Endothelial cell of umbilical vein (primary cell): ENCODE results near the gene LNPK. TPM values are rescaled to one million over a fixed set of nuclear protein-coding genes. Genes with fewer than 3 reads are reported as not detected.

Source experiments
- BruUV-seq: library from RNA; stranded (reverse); fragments of 400-500 nt; replicated peaks from 2 replicates; lab custom pipeline; 2021; lab: Mats Ljungman, UMichigan
- CTCF ChIA-PET: fragments of 300-600, 350-600 bp; sonication (Branson Sonifier 250); formaldehyde crosslinking; loops from one replicate; lab custom pipeline; 2021; ENCODE audit warnings: antibody characterized with exemption, inconsistent platforms; lab: Charles Lee
- POLR2A ChIA-PET: fragments of 300-600, 350-600 bp; sonication (Branson Sonifier 250); formaldehyde crosslinking; loops from one replicate; lab custom pipeline; 2021; ENCODE audit warnings: antibody characterized with exemption, inconsistent platforms; lab: Charles Lee
- DNase-seq: peaks from one replicate; pipeline ENCODE4 v3.0.0-alpha.2; 2011; ENCODE audit warnings: low read depth, low spot score
- FAIRE-seq: peaks from 2 replicates; lab custom pipeline; 2011; peaks lifted over from hg19 to GRCh38; lab: Jason Lieb, UNC
- H2AFZ ChIP-seq: 2 replicates; pipeline ENCODE4 v1.6.0; 2012; ENCODE audit warnings: low read depth, low read length, control low read depth, inconsistent platforms
- H3K27ac ChIP-seq: 2 replicates; pipeline ENCODE4 v1.5.1; 2011; ENCODE audit warnings: low read depth, mild to moderate bottlenecking, control low read depth, low read length, moderate library complexity; ENCODE audit not compliant: insufficient read depth
- H3K27me3 ChIP-seq, 2 experiments: 2 replicates each; pipeline versions ENCODE4 v1.6.0 to v1.6.1; 2011; ENCODE audit warnings: low read length in 2 of 2, mixed read lengths in 1 of 2; ENCODE audit not compliant: control insufficient read depth in 2 of 2, insufficient read depth in 2 of 2
- H3K36me3 ChIP-seq, 2 experiments: 2 replicates in 1 of 2; 3 replicates in 1 of 2; pipeline ENCODE4 v1.5.1; 2011; ENCODE audit warnings: low read length in 2 of 2, mild to moderate bottlenecking in 1 of 2, moderate library complexity in 1 of 2; ENCODE audit not compliant: control insufficient read depth in 2 of 2, insufficient read depth in 2 of 2; ENCODE audit errors: extremely low read depth in 1 of 2
- H3K4me1 ChIP-seq: 3 replicates; pipeline ENCODE4 v1.5.1; 2011; ENCODE audit warnings: mild to moderate bottlenecking, low read length; ENCODE audit not compliant: control insufficient read depth, insufficient read depth; ENCODE audit errors: extremely low read depth
- H3K4me2 ChIP-seq: 2 replicates; pipeline ENCODE4 v1.6.1; 2011; ENCODE audit warnings: low read length, control low read depth, mixed read lengths; ENCODE audit not compliant: insufficient read depth
- H3K4me3 ChIP-seq, 3 experiments: fragments of 200-600 bp in 1 of 3; sonication (generic), shearing (Covaris generic) in 1 of 3; replicated peaks in 1 of 3; 2 replicates each; pipeline ENCODE4 v1.5.1; 2011 to 2016; ENCODE audit warnings: control low read depth in 3 of 3, low read length in 3 of 3, mild to moderate bottlenecking in 2 of 3, inconsistent platforms in 1 of 3, low read depth in 1 of 3, moderate library complexity in 1 of 3; ENCODE audit not compliant: insufficient read depth in 1 of 3
- H3K79me2 ChIP-seq: 2 replicates; pipeline ENCODE4 v1.6.0; 2012; ENCODE audit warnings: low read length, inconsistent platforms; ENCODE audit not compliant: control insufficient read depth, insufficient read depth
- H3K9ac ChIP-seq: replicated peaks from 2 replicates; pipeline ENCODE3; 2011; ENCODE audit warnings: low read length, control low read depth; ENCODE audit not compliant: insufficient read depth; ENCODE audit errors: extremely low read depth
- H3K9me1 ChIP-seq: replicated peaks from 3 replicates; pipeline ENCODE4 v1.6.0; 2011; ENCODE audit warnings: mild to moderate bottlenecking, low read length; ENCODE audit not compliant: control insufficient read depth, insufficient read depth; ENCODE audit errors: extremely low read depth
- H3K9me3 ChIP-seq: replicated peaks from 2 replicates; pipeline ENCODE4 v1.5.1; 2012; ENCODE audit warnings: low read length, inconsistent platforms; ENCODE audit not compliant: control insufficient read depth, insufficient read depth
- H4K20me1 ChIP-seq: replicated peaks from 2 replicates; pipeline ENCODE3; 2011; ENCODE audit warnings: mild to moderate bottlenecking, low read length; ENCODE audit not compliant: control insufficient read depth, insufficient read depth; ENCODE audit errors: extremely low read depth
- CTCF ChIP-seq, 2 donors: IDR thresholded peaks; 1 replicate in 1 of 2; 2 replicates in 1 of 2; pipeline ENCODE4 v1.5.1; 2011; ENCODE audit warnings: low read length in 2 of 2, mild to moderate bottlenecking in 2 of 2, moderate library complexity in 2 of 2, control low read depth in 1 of 2, inconsistent platforms in 1 of 2, low read depth in 1 of 2; ENCODE audit not compliant: insufficient read depth in 1 of 2; ENCODE audit errors: extremely low read depth in 1 of 2
- EZH2 ChIP-seq: IDR thresholded peaks from 2 replicates; pipeline ENCODE4 v1.6.1; 2012; ENCODE audit warnings: borderline replicate concordance, low read depth, mild to moderate bottlenecking, moderate library complexity, low read length, inconsistent platforms; ENCODE audit not compliant: severe bottlenecking
- FOS ChIP-seq: IDR thresholded peaks from 2 replicates; pipeline ENCODE4 v1.6.1; 2011; ENCODE audit warnings: mild to moderate bottlenecking, low read length, moderate library complexity, borderline replicate concordance; ENCODE audit not compliant: insufficient read depth
- GATA2 ChIP-seq: IDR thresholded peaks from 2 replicates; pipeline ENCODE4 v1.7.0; 2011; ENCODE audit warnings: low read depth, mild to moderate bottlenecking, moderate library complexity, mixed read lengths, low read length; ENCODE audit not compliant: insufficient read length, insufficient read depth
- JUN ChIP-seq: IDR thresholded peaks from 2 replicates; pipeline ENCODE4 v1.6.1; 2011; ENCODE audit warnings: borderline replicate concordance, low read depth; ENCODE audit not compliant: insufficient read length, insufficient read depth
- MAX ChIP-seq: IDR thresholded peaks from 2 replicates; pipeline ENCODE4 v1.6.1; 2011; ENCODE audit not compliant: insufficient read depth, insufficient read length
- MYC ChIP-seq: IDR thresholded peaks from one replicate; pipeline ENCODE4 v1.6.1; 2011; ENCODE audit warnings: mild to moderate bottlenecking, low read depth, low read length
- POLR2A ChIP-seq: IDR thresholded peaks from 2 replicates; pipeline ENCODE4 v1.6.1; 2012; ENCODE audit warnings: low read depth, mild to moderate bottlenecking, control low read depth, low read length
- POLR2AphosphoS5 ChIP-seq: IDR thresholded peaks from 2 replicates; pipeline ENCODE4 v1.6.1; 2012; ENCODE audit warnings: low read depth, mild to moderate bottlenecking, control low read depth, low read length, moderate library complexity; ENCODE audit not compliant: insufficient read depth
- dilution Hi-C: fragments of 300-500 bp; cut with MboI; formaldehyde crosslinking; loops from one replicate; pipeline ENCODE4 v1.15.0; 2019; ENCODE audit warnings: low sequenced_read_pairs; ENCODE audit not compliant: extremely low pct_ligation_motif_present
- intact Hi-C: fragments of 100-400 bp; cut with micrococcal nuclease; formaldehyde crosslinking; loops from one replicate; pipeline ENCODE4 v1.10.0; 2022
- polyA plus RNA-seq, 4 experiments: library from polyadenylated mRNA; depleted of rRNA in 3 of 4; stranded (reverse) in 3 of 4; unstranded in 1 of 4; fragments of >200 nt; gene quantifications; 2 replicates each; pipeline versions ENCODE4 v1.2.1 to v1.2.3, GENCODE V29; 2011 to 2012; ENCODE audit warnings: missing spikeins in 1 of 4
- total RNA-seq: library from RNA; stranded (reverse); gene quantifications from 2 replicates; pipeline ENCODE4 v1.2.3, GENCODE V29; 2021

LNPK gene
- total and polyA plus RNA-seq, 2 donors (not counting 3 experiments of a cell fraction or from before 2014, with no cell fraction given): 2.4 to 11.2 TPM

GRCh38 chr2:175874291-175874690 lies 127.8 kb downstream of the LNPK start:
- Histone ChIP-seq H3K9ac (no peak overlapping the region), H3K9me3 (no peaks in the 10 kb centered on the region), H4K20me1 (no peaks in the 10 kb centered on the region), H3K36me3 (no peaks in the 10 kb centered on the region), H3K27me3 (peaks cover 0 to 2% of the 10 kb centered on the region in 2 experiments), H3K27ac (no peak overlapping the region), H3K4me3 (no peak overlapping the region), H2AFZ (no peak overlapping the region), H3K9me1 (no peaks in the 10 kb centered on the region), H3K4me2 (no peak overlapping the region), H3K4me1 (no peaks in the 10 kb centered on the region), H3K79me2 (no peaks in the 10 kb centered on the region)
- intact Hi-C loops: no loop called here
- CTCF ChIA-PET: no interaction called here
- BruUV-seq: no TSS peak
- TF ChIP-seq EZH2: no peak
- no peak for TF ChIP-seq MAX
- TF ChIP-seq CTCF (IDR thresholded peaks at IDR 0.05; ENCODE audit: extremely low read depth in 1 of 2, insufficient read depth in 1 of 2, low read depth in 1 of 2, low read length in 2 of 2): no peak
- TF ChIP-seq GATA2: no peak
- no peak for TF ChIP-seq POLR2AphosphoS5
- no peak for TF ChIP-seq JUN
- TF ChIP-seq MYC: no peak
- TF ChIP-seq FOS: no peak
- no peak for TF ChIP-seq POLR2A
- DNase-seq (no peak), FAIRE-seq (no peak)
- POLR2A ChIA-PET: no interaction called here
- dilution Hi-C loops: no loop called here

Other genes starting within 250 kb of the LNPK start
- not detected in 2 replicates for gene EVX2, start 81.7 kb upstream of the LNPK start, total RNA-seq
- not detected in 2 replicates for gene EVX2, start 81.7 kb upstream of the LNPK start, polyA plus RNA-seq
- not detected in 2 replicates for gene HOXD13, start 90.5 kb upstream of the LNPK start, total RNA-seq
- gene HOXD13, start 90.5 kb upstream of the LNPK start, polyA plus RNA-seq: not detected in 2 replicates
- gene HOXD12, start 97.5 kb upstream of the LNPK start, total RNA-seq: not detected in 2 replicates
- not detected in 2 replicates for gene HOXD12, start 97.5 kb upstream of the LNPK start, polyA plus RNA-seq
- gene HOXD11, start 105.0 kb upstream of the LNPK start, total RNA-seq: not detected in 2 replicates
- not detected in 2 replicates for gene HOXD11, start 105.0 kb upstream of the LNPK start, polyA plus RNA-seq
- not detected in 2 replicates for gene HOXD10, start 114.5 kb upstream of the LNPK start, total RNA-seq
- gene HOXD10, start 114.5 kb upstream of the LNPK start, polyA plus RNA-seq: not detected in 2 replicates
- gene HOXD9, start 120.5 kb upstream of the LNPK start, total RNA-seq: 3.5 and 3.9 TPM in 2 replicates
- 1.9 and 2.3 TPM in 2 replicates for gene HOXD9, start 120.5 kb upstream of the LNPK start, polyA plus RNA-seq
- 14.9 and 15.6 TPM in 2 replicates for gene HOXD8, start 127.4 kb upstream of the LNPK start, total RNA-seq
- 6.4 and 7.2 TPM in 2 replicates for gene HOXD8, start 127.4 kb upstream of the LNPK start, polyA plus RNA-seq
- 11.5 and 13.7 TPM in 2 replicates for gene HOXD4, start 149.3 kb upstream of the LNPK start, total RNA-seq
- 7.6 TPM in 2 replicates for gene HOXD4, start 149.3 kb upstream of the LNPK start, polyA plus RNA-seq
- 15.3 and 20.9 TPM in 2 replicates for gene HOXD3, start 155.0 kb upstream of the LNPK start, total RNA-seq
- 2.9 and 3.3 TPM in 2 replicates for gene HOXD3, start 155.0 kb upstream of the LNPK start, polyA plus RNA-seq
- 10.4 and 14.1 TPM in 2 replicates for gene HOXD1, start 186.4 kb upstream of the LNPK start, total RNA-seq
- gene HOXD1, start 186.4 kb upstream of the LNPK start, polyA plus RNA-seq: 6.6 and 8.7 TPM in 2 replicates